ENCODE data around the gene SP3. TPM values are rescaled to one million over a fixed set of nuclear protein-coding genes. Genes with fewer than 3 reads are reported as not detected.

The SP3 gene
- polyA plus RNA-seq (2013) = 65.0 and 66.3 TPM in 2 replicates

DNA sequence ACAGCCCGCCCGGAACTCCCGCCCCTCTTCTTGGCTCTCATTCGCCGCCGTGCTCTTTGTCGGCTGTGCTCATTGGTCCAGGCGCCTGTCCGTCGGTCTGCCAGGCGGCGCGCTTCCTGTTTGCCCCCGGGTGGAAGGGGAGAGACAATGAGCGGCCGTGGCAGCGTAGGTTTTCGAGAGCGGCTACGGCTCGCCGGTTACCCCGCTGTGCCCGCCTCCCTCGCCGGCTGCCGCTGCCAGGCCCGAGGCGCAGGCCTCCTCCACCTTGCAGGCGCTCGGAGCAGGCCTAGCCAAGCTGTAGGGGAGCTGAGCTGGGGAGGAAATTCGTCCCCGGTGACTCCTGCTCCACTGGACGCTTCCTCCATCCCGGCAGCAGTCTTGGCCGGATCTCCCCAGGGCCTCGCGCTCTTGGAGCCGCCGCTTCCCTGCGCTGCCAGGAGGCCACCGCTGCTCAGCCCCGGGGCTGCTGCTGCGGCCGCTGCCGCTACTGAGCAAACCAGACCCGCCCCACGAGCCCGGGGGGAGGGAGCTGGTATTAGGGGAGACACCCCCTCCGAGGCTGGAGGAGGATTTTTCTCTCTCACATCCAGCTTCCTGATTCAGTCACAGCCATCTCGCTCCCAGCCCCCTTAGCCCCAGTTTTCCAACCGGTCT, at the start of gene SP3:
Gene SP3 (minus strand): TSS at position 2 of the 654 bp plus-strand sequence. CDS start 202 bp downstream, outside the sequence.
- Histone ChIP-seq H3K27ac (ENCODE audit: low read depth, low read length) (peak within 1 kb of the TSS; percentile 100), H2AFZ (ENCODE audit: insufficient read depth, low read length, poor library complexity) (peak within 1 kb of the TSS; percentile 100), H3K79me1 (ENCODE audit: low read length) (peaks cover 27% of the 10 kb centered on the region), H2BK120ac (ENCODE audit: insufficient read depth, low read length, poor library complexity) (peak within 1 kb of the TSS; percentile 100), H3K4me2 (ENCODE audit: low read length) (peak within 1 kb of the TSS; percentile 88), H2BK12ac (ENCODE audit: low read length) (peak within 1 kb of the TSS; percentile 87), H3K14ac (ENCODE audit: low read length) (peak within 1 kb of the TSS; percentile 100), H4K91ac (ENCODE audit: low read depth, low read length) (peak within 1 kb of the TSS; percentile 100), H3K18ac (ENCODE audit: low read length) (peak within 1 kb of the TSS; percentile 100), H3K23ac (ENCODE audit: low read length) (no peak within 1 kb of the TSS), H2AK5ac (ENCODE audit: low read length) (peak within 1 kb of the TSS; percentile 100), H3K27me3 (ENCODE audit: insufficient read depth, low read length) (no peaks in the 10 kb centered on the region), H3K36me3 (ENCODE audit: control insufficient read depth in 1 of 2, insufficient read depth in 2 of 2, low read length in 2 of 2) (no peaks in the 10 kb centered on the region), H3K9ac (ENCODE audit: low read length) (peak within 1 kb of the TSS; percentile 100), H3K4me3 (ENCODE audit: low read depth, low read length) (peak within 1 kb of the TSS; percentile 97), H3K4me1 (ENCODE audit: control insufficient read depth in 1 of 2, insufficient read depth in 2 of 2, low read length in 2 of 2) (no peaks in the 10 kb centered on the region), H4K12ac (ENCODE audit: low read depth, low read length) (peak within 1 kb of the TSS; percentile 100), H4K8ac (ENCODE audit: low read depth, low read length) (peak within 1 kb of the TSS; percentile 100), H3K79me2 (ENCODE audit: control insufficient read depth, insufficient read depth, low read length, poor library complexity) (peaks cover 17% of the 10 kb centered on the region), H3K9me3 (ENCODE audit: insufficient read depth, low read depth, low read length) (no peaks in the 10 kb centered on the region), H3K4ac (ENCODE audit: low read depth, low read length) (peak within 1 kb of the TSS; percentile 100), H2BK5ac (ENCODE audit: low read depth, low read length, poor library complexity) (peak within 1 kb of the TSS; percentile 100)
- WGBS (ENCODE audit: extremely low coverage, insufficient coverage, insufficient read length) = no CpG with 5 or more reads among the region's 52 CpGs
- DNase-seq = peak; percentile 97 to 98

DNA sequence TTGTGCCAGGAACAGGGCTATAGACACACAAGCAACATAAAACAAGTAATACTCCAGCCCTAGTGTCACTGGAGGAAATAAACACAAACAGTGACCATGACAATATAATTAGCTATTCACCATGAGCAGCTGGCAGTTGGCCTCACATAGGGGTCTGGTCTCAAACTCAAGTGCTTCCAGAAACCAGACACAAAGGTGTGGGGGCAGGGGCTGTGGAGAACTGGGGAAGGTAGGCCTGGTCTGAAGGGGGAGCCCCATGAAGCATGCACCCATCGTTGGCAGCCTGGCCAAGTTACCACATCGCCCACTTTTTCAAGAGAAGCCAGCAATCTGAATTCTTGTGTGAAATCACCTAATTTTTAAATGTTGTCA, 49.5 kb upstream of the SP3 start:
- H3K18ac ChIP-seq (ENCODE audit: low read length) = peak overlapping the region; percentile 94
- H2BK12ac ChIP-seq (ENCODE audit: low read length) = peak overlapping the region; percentile 93
- H4K8ac ChIP-seq (ENCODE audit: low read depth, low read length) = peak overlapping the region; percentile 59
- H3K27me3 ChIP-seq (ENCODE audit: insufficient read depth, low read length) = no peaks in the 10 kb centered on the region
- no CpG with 5 or more reads among the region's 2 CpGs for WGBS (ENCODE audit: extremely low coverage, insufficient coverage, insufficient read length)
- H2BK5ac ChIP-seq (ENCODE audit: low read depth, low read length, poor library complexity) = peak overlapping the region; percentile 57
- peaks cover 21 to 24% of the 10 kb centered on the region in 2 experiments for H3K4me1 ChIP-seq (ENCODE audit: control insufficient read depth in 1 of 2, insufficient read depth in 2 of 2, low read length in 2 of 2)
- H3K79me2 ChIP-seq (ENCODE audit: control insufficient read depth, insufficient read depth, low read length, poor library complexity) = peaks cover 6% of the 10 kb centered on the region
- no peak overlapping the region for H3K4me3 ChIP-seq (ENCODE audit: low read depth, low read length)
- H3K27ac ChIP-seq (ENCODE audit: low read depth, low read length) = peak overlapping the region; percentile 72
- H3K9me3 ChIP-seq (ENCODE audit: insufficient read depth, low read depth, low read length) = no peaks in the 10 kb centered on the region
- H3K36me3 ChIP-seq (ENCODE audit: control insufficient read depth in 1 of 2, insufficient read depth in 2 of 2, low read length in 2 of 2) = no peaks in the 10 kb centered on the region
- H4K91ac ChIP-seq (ENCODE audit: low read depth, low read length) = peak overlapping the region; percentile 83
- no peak overlapping the region for H3K9ac ChIP-seq (ENCODE audit: low read length)
- H4K12ac ChIP-seq (ENCODE audit: low read depth, low read length) = no peak overlapping the region
- peak; percentile 64 to 89 for DNase-seq
- peak overlapping the region; percentile 85 for H2BK120ac ChIP-seq (ENCODE audit: insufficient read depth, low read length, poor library complexity)
- H2AFZ ChIP-seq (ENCODE audit: insufficient read depth, low read length, poor library complexity) = no peak overlapping the region
- peaks cover 31% of the 10 kb centered on the region for H3K79me1 ChIP-seq (ENCODE audit: low read length)
- no peak overlapping the region for H3K23ac ChIP-seq (ENCODE audit: low read length)
- peak overlapping the region; percentile 81 for H2AK5ac ChIP-seq (ENCODE audit: low read length)
- peak overlapping the region; percentile 81 for H3K14ac ChIP-seq (ENCODE audit: low read length)
- no peak overlapping the region for H3K4me2 ChIP-seq (ENCODE audit: low read length)
- peak overlapping the region; percentile 25 for H3K4ac ChIP-seq (ENCODE audit: low read depth, low read length)

GRCh38 chr2:174014011-174014698, 49.0 kb upstream of the SP3 start:
- peak overlapping the region; percentile 77 for H2BK5ac ChIP-seq (ENCODE audit: low read depth, low read length, poor library complexity)
- no CpG with 5 or more reads among the region's 6 CpGs for WGBS (ENCODE audit: extremely low coverage, insufficient coverage, insufficient read length)
- H3K9me3 ChIP-seq (ENCODE audit: insufficient read depth, low read depth, low read length) = no peaks in the 10 kb centered on the region
- H3K36me3 ChIP-seq (ENCODE audit: control insufficient read depth in 1 of 2, insufficient read depth in 2 of 2, low read length in 2 of 2) = no peaks in the 10 kb centered on the region
- peaks cover 6% of the 10 kb centered on the region for H3K79me2 ChIP-seq (ENCODE audit: control insufficient read depth, insufficient read depth, low read length, poor library complexity)
- H2AFZ ChIP-seq (ENCODE audit: insufficient read depth, low read length, poor library complexity) = peak overlapping the region; percentile 11
- no peak overlapping the region for H3K4me2 ChIP-seq (ENCODE audit: low read length)
- DNase-seq = peak; percentile 68 to 81
- peak overlapping the region; percentile 74 for H2BK120ac ChIP-seq (ENCODE audit: insufficient read depth, low read length, poor library complexity)
- peaks cover 21 to 24% of the 10 kb centered on the region in 2 experiments for H3K4me1 ChIP-seq (ENCODE audit: control insufficient read depth in 1 of 2, insufficient read depth in 2 of 2, low read length in 2 of 2)
- no peak overlapping the region for H2AK5ac ChIP-seq (ENCODE audit: low read length)
- peak overlapping the region; percentile 43 for H4K8ac ChIP-seq (ENCODE audit: low read depth, low read length)
- H3K14ac ChIP-seq (ENCODE audit: low read length) = peak overlapping the region; percentile 72
- peak overlapping the region; percentile 68 for H4K91ac ChIP-seq (ENCODE audit: low read depth, low read length)
- peaks cover 31% of the 10 kb centered on the region for H3K79me1 ChIP-seq (ENCODE audit: low read length)
- H4K12ac ChIP-seq (ENCODE audit: low read depth, low read length) = no peak overlapping the region
- peak overlapping the region; percentile 72 for H3K27ac ChIP-seq (ENCODE audit: low read depth, low read length)
- H3K27me3 ChIP-seq (ENCODE audit: insufficient read depth, low read length) = no peaks in the 10 kb centered on the region
- H3K18ac ChIP-seq (ENCODE audit: low read length) = no peak overlapping the region
- H3K4ac ChIP-seq (ENCODE audit: low read depth, low read length) = no peak overlapping the region
- H3K9ac ChIP-seq (ENCODE audit: low read length) = no peak overlapping the region
- peak overlapping the region; percentile 66 for H2BK12ac ChIP-seq (ENCODE audit: low read length)
- H3K23ac ChIP-seq (ENCODE audit: low read length) = no peak overlapping the region
- no peak overlapping the region for H3K4me3 ChIP-seq (ENCODE audit: low read depth, low read length)

GRCh38 chr2:174013315-174013751, 48.2 kb upstream of the SP3 start:
- Histone ChIP-seq H3K4ac (ENCODE audit: low read depth, low read length) (peak overlapping the region; percentile 56), H2BK5ac (ENCODE audit: low read depth, low read length, poor library complexity) (peak overlapping the region; percentile 91), H4K8ac (ENCODE audit: low read depth, low read length) (peak overlapping the region; percentile 80), H3K79me2 (ENCODE audit: control insufficient read depth, insufficient read depth, low read length, poor library complexity) (peaks cover 6% of the 10 kb centered on the region), H3K14ac (ENCODE audit: low read length) (peak overlapping the region; percentile 51), H4K91ac (ENCODE audit: low read depth, low read length) (peak overlapping the region; percentile 89), H3K27me3 (ENCODE audit: insufficient read depth, low read length) (no peaks in the 10 kb centered on the region), H3K9ac (ENCODE audit: low read length) (no peak overlapping the region), H3K18ac (ENCODE audit: low read length) (peak overlapping the region; percentile 61), H3K4me3 (ENCODE audit: low read depth, low read length) (peak overlapping the region; percentile 35), H2BK12ac (ENCODE audit: low read length) (peak overlapping the region; percentile 37), H2AFZ (ENCODE audit: insufficient read depth, low read length, poor library complexity) (peak overlapping the region; percentile 53), H3K4me2 (ENCODE audit: low read length) (peak overlapping the region; percentile 39), H2AK5ac (ENCODE audit: low read length) (peak overlapping the region; percentile 68), H3K4me1 (ENCODE audit: control insufficient read depth in 1 of 2, insufficient read depth in 2 of 2, low read length in 2 of 2) (peaks cover 21 to 24% of the 10 kb centered on the region in 2 experiments), H2BK120ac (ENCODE audit: insufficient read depth, low read length, poor library complexity) (peak overlapping the region; percentile 55), H4K12ac (ENCODE audit: low read depth, low read length) (peak overlapping the region; percentile 71), H3K79me1 (ENCODE audit: low read length) (peaks cover 30% of the 10 kb centered on the region), H3K27ac (ENCODE audit: low read depth, low read length) (peak overlapping the region; percentile 90), H3K9me3 (ENCODE audit: insufficient read depth, low read depth, low read length) (no peaks in the 10 kb centered on the region), H3K36me3 (ENCODE audit: control insufficient read depth in 1 of 2, insufficient read depth in 2 of 2, low read length in 2 of 2) (no peaks in the 10 kb centered on the region), H3K23ac (ENCODE audit: low read length) (no peak overlapping the region)
- WGBS (ENCODE audit: extremely low coverage, insufficient coverage, insufficient read length) = no CpG with 5 or more reads among the region's 17 CpGs
- peak; percentile 92 to 94 for DNase-seq

Data from trophoblast cell (in vitro differentiated cells and primary cell).